IPS-NIHi11 (cell line): ENCODE results near the gene NCLN.
"Not testable (repeated sequence)": the region's sequence is repeated elsewhere in the genome, so short reads cannot be mapped to it uniquely, and the experiment has no call there.

Experiments
- DNase-seq: peaks from one replicate; pipeline ENCODE4 v3.0.0; 2012; ENCODE audit warnings: mixed read lengths, low spot score

Gene NCLN

GRCh38 chr19:3225169-3225485 is 39.4 kb downstream of the NCLN start:
- peak; percentile 48 for DNase-seq

DNA sequence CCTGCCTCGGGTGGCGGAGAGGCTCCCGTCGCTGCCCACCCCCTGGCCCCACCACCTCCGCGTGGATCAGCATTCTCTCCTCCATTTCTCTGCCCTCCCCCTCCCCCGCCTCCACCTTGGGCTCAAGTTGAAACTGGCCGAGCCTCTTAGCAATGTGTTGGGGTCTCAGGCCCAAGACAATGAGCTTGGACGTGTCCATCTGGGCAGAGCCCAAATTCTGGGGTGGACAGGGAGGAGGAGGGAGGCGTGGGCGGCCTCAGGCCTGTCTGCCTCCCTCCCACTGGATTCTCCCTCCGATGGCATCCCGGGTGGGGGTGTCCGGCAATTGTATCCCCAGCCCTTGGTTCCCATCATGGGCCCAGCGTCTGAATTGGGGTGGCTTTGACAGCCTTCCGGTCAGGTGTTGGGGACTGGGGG is 40.0 kb downstream of the NCLN start:
- peak; percentile 40 for DNase-seq

GRCh38 chr19:3227054-3227626 is 41.4 kb downstream of the NCLN start:
- no peak for DNase-seq

- no peak for DNase-seq
Measured at GRCh38 chr19:3229346-3229743, 43.6 kb downstream of the NCLN start.

- no peak for DNase-seq
Measured at GRCh38 chr19:3229888-3230496, 44.3 kb downstream of the NCLN start.

GRCh38 chr19:3231288-3231687 is 45.6 kb downstream of the NCLN start:
- DNase-seq: no peak

DNA sequence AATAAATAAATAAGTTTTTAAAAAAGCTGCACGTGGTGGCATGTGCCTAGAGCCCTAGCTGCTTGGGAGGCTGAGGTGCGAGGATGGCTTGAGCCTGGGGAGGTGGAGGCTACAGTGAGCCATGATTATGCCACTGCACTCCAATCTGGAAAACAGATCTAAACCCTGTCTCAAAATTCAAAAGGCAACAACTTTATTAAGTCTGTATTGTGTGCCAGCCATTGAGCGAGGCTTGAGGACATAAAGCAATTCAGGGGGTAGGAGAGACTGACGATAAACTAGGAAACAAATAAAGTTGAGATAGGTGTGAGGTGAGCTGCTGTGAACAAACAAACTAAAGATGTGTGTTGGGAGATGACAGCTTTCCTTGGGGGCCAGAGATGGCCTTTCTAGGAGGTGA is 47.4 kb downstream of the NCLN start:
- DNase-seq: no peak

DNA sequence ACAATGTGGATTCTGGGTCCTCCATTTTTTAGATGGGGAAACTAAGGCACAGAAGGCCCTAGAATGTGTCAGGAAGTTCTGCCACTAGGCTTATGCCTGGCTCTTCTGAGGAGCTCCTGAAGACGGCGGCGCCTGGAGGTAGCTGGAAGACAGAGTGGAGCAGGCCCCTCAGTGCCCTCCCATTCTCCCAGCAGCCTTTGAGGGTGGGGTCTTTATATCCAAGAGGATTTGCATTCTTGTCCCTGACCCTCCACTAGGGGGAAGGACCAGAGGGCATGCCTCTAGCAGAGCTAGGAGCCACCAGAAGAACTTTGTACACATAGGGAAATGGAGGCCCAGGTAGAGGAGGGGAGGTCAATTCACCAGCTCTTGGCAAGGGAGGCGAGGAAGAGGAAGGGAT is 48.1 kb downstream of the NCLN start:
- DNase-seq: peak; percentile 45

- peak; percentile 71 for DNase-seq
Measured at GRCh38 chr19:3234800-3235199, 49.1 kb downstream of the NCLN start.

DNA sequence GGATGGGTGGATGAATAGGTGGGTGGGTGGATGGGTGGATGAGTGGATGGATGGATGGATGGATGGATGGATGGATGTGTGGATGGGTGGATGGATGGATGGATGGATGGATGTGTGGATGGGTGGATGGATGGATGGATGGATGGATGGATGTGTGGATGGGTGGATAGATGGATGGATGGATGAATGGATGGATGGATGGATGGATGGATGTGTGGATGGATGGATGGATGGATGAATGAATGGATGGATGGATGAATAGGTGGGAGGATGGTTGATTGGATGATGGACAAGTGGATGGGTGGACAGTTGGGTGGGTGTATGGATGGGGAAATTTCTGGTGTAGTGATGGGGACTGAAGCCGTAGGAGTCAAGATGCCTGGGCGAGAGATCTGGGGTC is 49.9 kb downstream of the NCLN start:
- DNase-seq: not testable (repeated sequence)

DNA sequence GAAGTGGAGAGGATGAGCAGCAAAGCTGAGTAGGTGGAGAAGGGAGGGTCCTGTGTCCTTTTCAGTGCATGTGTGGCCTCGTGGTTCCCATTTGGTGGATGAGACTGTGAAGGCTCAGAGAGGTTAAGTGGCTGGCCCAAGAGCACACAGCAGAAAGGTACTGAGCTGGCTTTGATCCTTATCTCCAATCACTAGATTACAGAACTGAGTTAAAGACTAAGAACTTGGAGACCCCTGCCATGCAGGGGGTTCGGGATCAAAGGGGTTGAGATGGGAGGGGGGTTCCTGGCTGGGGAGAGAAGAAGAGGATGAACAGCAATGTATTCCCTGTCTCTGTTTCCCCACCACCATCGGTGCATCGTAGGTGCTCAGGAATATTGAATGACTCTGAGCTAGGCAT is 50.5 kb downstream of the NCLN start:
- DNase-seq: no peak

DNA sequence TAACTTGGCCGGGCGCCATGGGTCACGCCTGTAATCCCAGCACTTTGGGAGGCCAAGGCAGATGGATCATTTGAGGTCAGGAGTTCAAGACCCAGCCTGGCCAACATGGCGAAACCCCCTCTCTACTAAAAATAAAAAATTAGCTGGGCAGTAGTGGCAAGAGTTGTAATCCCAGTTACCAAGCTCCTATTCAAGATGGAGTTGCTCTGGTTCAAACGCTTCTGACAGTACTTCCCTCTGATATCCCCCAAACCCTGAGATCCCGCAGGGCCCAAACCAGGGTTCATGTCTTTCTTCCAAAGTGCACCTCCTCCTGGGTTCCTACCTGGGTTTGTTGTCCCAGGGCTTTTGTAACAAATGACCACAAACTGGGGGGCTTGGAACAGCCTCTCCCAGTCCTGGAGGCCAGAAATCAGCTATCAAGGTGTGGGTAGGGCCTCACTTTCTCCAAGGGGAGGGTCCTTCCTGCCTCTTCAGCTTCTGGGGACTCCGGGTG is 52.4 kb downstream of the NCLN start:
- DNase-seq: no peak

DNA sequence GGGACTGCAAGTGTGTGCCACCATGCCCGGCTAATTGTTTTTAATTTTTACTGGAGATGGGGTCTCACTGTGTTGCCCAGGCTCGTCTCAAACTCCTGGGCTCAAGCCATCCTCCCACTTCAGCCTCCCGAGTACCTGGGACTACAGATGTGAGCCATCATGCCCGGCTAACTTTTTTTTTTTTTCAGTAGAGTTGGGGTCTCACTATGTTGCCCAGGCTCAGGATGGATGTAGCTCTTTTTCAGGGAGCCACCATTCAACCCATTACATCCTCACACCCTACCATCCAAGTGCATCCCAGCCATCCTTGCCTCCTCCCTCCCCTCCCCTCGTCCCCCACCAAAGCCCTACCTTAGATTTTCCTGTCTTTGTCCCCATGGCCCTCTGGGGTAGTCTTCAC is 53.6 kb downstream of the NCLN start:
- no peak for DNase-seq

GRCh38 chr19:3243819-3244700 is 58.3 kb downstream of the NCLN start:
- peak; percentile 71 for DNase-seq

DNA sequence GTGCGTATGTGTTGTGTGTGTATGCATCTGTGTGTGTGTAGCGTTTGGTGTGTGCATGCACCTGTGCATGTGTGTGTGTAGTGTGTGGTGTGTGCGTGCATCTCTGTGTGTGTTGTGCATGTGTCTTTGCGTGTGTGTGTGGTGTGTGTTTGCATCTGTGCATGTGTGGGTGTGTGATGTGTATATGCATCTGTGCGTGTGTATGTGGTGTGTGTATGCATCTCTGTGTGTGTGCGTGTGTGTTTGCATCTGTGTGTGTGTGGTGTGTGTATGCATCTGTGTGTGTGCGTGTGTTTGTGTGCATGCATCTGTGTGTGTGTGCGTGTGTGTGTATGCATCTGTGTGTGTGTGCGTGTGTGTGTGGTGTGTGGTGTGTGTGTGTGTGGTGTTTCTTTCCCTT is 59.3 kb downstream of the NCLN start:
- DNase-seq: no peak

GRCh38 chr19:3248728-3249326 is 63.1 kb downstream of the NCLN start:
- no peak for DNase-seq

GRCh38 chr19:3249408-3249807 is 63.7 kb downstream of the NCLN start:
- peak; percentile 72 for DNase-seq

DNA sequence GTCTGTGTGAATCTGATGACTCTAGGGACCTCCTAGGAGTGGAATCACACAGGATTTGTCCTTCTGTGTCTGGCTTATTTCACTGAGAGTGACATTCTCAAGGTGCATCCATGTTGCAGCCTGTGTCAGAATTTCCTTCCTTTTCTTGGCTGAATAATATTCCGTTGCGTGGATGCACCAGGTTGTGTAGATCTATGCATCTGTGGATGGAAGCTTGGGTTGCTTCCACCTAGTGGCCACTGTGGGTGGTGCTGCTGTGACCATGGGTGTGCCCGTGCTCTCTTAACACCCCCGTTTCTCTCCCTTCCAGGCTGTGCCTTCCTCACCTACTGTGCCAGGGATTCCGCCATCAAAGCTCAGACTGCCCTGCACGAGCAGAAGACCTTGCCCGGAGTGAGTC is 64.9 kb downstream of the NCLN start:
- peak; percentile 49 for DNase-seq

DNA sequence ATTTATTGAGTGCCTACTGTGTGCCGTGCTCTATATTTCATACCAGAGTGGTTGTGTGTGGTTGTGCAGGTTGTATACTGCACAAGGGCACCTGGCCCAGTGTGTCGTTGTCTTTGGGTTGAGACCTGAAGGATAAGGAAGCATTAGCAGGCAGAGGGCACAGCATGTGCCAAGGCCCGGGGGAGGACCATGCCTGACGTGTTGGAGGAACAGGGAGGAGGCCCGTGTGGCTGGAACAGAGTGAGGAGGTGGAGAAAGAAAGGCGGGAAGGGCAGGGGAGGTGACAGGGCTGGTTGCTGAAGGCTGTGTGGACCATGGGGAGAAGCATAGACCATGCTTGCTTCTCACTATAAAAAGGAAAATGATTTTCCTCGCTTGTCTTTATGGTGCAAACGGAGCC is 65.5 kb downstream of the NCLN start:
- no peak for DNase-seq

DNA sequence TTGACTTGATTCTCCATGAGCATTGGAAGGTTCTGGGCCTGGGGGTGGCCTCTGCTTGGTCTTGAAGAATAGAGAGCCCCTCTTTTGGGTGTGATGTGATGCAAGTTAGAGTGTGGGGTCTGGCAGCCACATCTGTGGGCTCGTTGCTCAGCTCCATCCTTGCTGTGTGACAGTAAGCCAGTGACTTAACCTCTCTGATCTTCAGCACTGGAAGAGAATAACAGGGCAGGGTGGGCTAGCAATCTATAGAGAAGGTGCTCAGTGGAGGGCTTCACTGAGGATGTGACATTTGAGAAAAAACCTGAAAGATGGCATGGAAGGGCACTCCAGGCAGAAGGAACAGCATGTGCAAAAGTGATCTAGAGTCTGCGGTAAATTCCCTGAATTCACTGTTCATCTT is 66.9 kb downstream of the NCLN start:
- DNase-seq: no peak

DNA sequence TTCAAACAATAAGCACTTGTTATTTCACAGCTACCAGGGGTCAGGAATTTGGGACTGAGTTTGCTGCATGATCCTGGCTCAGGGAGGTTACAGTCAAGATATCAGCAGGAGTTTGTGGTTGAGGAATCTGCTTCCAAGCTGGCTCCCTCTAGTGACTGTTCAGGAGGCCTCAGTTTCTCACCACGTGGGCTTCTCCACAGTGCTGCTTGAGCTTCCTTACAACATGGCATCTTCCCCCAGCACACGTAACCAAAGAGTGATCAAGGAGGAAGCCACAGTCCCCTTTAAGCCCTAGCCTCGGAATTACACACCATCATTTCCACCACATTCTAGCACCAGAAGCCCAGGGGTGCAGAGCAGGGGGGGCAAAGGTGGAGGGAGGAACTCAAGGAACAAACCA is 67.5 kb downstream of the NCLN start:
- no peak for DNase-seq

DNA sequence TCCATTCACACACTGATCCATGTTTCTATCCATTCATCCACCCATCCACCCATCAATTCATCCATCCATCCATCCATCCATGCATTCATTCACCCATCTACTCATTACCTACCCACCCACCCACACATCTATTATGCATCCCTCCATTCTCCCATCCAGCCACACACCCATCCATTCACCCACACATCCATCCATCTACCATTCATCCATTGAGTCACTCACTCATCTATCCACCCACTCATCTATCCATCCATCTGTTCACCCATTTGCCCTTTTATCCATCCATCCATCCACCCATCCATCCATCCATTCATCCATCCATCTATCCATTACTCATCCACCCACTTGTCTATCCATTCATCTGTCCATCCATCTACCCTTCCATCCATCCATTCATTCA is 68.8 kb downstream of the NCLN start:
- no peak for DNase-seq

GRCh38 chr19:3257071-3257470 is 71.3 kb downstream of the NCLN start:
- DNase-seq: no peak
